ENCODE data around the gene MRPL24. TPM values are rescaled to one million over a fixed set of nuclear protein-coding genes. Genes with fewer than 3 reads are reported as not detected.
A peak's percentile ranks its signal among the peaks of the same experiment; 100 is the strongest.

MRPL24 gene
- total and polyA plus RNA-seq, 9 of the 15 experiments (the other 6 are each of a cell fraction or from before 2014, with no cell fraction given), result 74.3 to 267 (median 113) TPM

DNA sequence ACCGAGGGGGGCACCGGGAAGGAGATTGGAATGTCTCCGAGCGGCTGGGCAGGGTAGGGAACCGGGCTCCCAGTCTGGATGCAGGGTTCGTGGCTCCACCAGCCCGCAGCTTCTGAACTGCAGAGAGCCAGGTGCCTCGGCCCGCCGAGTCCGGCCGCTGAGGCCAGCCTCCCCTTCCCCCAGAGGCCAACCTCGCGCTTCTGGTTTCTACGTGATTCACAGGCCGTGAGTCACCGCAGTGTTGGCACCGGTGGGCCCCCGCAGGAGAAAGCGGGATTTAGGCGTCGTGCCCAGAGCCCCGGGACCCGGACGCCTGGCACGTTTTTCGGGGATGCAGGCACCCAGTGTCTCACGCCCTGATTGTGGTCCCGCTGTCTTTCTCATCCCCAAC lies 36.0 kb downstream of the MRPL24 start:
- 73% methylated on average over 6 of the region's 29 CpGs for WGBS (ENCODE audit: insufficient coverage, low coverage, missing lambda C conversion rate)
- Histone ChIP-seq H2AFZ (ENCODE audit: low read depth, low read length) (0 out of 2 replicates have a peak overlapping the region, but pooled peaks have one; percentile 99), H3K4me2 (ENCODE audit: insufficient read depth, low read length) (no peak overlapping the region)

More for the DNA sequence above, 36.0 kb downstream of the MRPL24 start:
- H3K9ac ChIP-seq (ENCODE audit: insufficient read depth in 1 of 2, low read depth in 2 of 2, low read length in 2 of 2), result peak overlapping the region in 1 of 2 experiments; percentile 87; a peak in 1 of 4 replicates
- TF ChIP-seq NR2F6 (CRISPR knock-in tag; IDR thresholded peaks at IDR 0.05), result no peak
- TF ChIP-seq KLF13 (tag; IDR thresholded peaks at IDR 0.05; ENCODE audit: borderline replicate concordance, low read depth), result no peak
- peak; percentile 90 for TF ChIP-seq ZBTB33 (CRISPR knock-in tag; IDR thresholded peaks at IDR 0.05)
- TF ChIP-seq PCBP1 (IDR thresholded peaks at IDR 0.05; ENCODE audit: low read depth, low read length, poor library complexity, severe bottlenecking), result peak; percentile 68
- no peak for TF ChIP-seq GABPB2 (CRISPR knock-in tag; conservative IDR thresholded peaks at IDR 0.05)
- no peaks in the 10 kb centered on the region for H4K20me1 ChIP-seq (replicated peaks; ENCODE audit: control insufficient read depth, insufficient read depth, low read length)
- H3K4me1 ChIP-seq (replicated peaks in 1 of 2; ENCODE audit: control insufficient read depth in 2 of 2, insufficient read depth in 2 of 2, low read length in 2 of 2), result peaks cover 15 to 36% of the 10 kb centered on the region in 2 experiments; a peak in 4 of 5 replicates
- H3K4me3 ChIP-seq, result no peak overlapping the region
- no peaks in the 10 kb centered on the region for H3K27me3 ChIP-seq (ENCODE audit: control insufficient read depth in 2 of 2, insufficient read depth in 2 of 2, low read length in 2 of 2)
- FAIRE-seq (no peak), DNase-seq (ENCODE audit: extremely low read depth in 1 of 4, low spot score in 3 of 4) (no peak), ATAC-seq (no peak)
- no peaks in the 10 kb centered on the region for H3K9me1 ChIP-seq (ENCODE audit: control insufficient read depth, insufficient read depth, low read length)
- BruUV-seq (replicated peaks), result no TSS peak
- intact Hi-C loops (cut with micrococcal nuclease), result no loop called here
- in situ Hi-C loops (cut with MboI), result no loop called here
- H3K79me2 ChIP-seq (ENCODE audit: control insufficient read depth, insufficient read depth, low read length), result no peaks in the 10 kb centered on the region
- ChIA-PET POLR2A (interaction anchor here (1.6 kb wide), 1 partner anchor 15 kb away, joined by 10 read pairs; no protein-coding TSS in a partner anchor), CTCF (ENCODE audit: low intra/inter-chr PET ratio) (interaction anchor here (1.3 to 4.4 kb wide), 5 partner anchors 16 to 79 kb away, joined by 4 to 64 read pairs (median 9); no protein-coding TSS in a partner anchor)
- H3K9me3 ChIP-seq (replicated peaks; ENCODE audit: control insufficient read depth, insufficient read depth, low read depth, low read length), result no peaks in the 10 kb centered on the region
- no peak overlapping the region for H3K27ac ChIP-seq (ENCODE audit: extremely low read depth, low read depth, low read length)
- H3K36me3 ChIP-seq (ENCODE audit: control insufficient read depth, insufficient read depth, low read length), result no peaks in the 10 kb centered on the region
